GM21529 (cell line): ENCODE results near the gene KANK2.
"Not testable (repeated sequence)": the region's sequence is repeated elsewhere in the genome, so short reads cannot be mapped to it uniquely, and the experiment has no call there.

ENCODE experiments used
- ATAC-seq: cut with Tn5 transposase; IDR thresholded peaks from one replicate; pipeline ENCODE4 v1.9.1; 2021; ENCODE audit not compliant: unreplicated experiment

The KANK2 gene

DNA sequence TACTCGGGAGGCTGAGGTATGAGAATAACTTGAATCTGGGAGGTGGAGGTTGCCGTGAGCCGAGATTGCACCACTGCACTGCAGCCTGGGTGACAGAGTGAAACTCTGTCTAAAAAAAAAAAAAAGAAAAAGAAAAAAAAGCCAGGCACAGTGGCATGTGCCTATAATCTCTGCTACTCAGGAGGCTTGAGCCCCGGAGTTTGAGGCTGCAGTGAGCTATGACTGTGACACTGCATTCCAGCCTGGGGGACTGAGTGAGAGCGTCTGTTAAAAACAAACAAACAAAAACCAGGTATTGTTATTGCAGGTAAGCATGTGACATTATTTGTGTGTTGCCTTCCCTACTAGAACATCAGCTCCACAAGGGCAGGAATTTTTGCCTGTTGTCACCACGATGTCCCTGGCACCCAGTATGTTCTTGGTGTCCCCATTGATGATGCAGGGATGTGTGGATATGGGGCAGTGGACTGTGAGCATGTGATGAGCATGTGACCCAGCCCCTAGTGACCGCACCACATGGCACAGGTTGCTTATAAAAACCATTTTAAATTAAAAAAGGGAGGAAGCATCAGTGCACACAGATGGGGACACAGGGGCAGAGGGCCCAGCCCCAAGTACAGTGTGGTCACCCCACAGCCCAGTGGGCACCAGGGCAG, 1.6 kb upstream of the KANK2 start:
- ATAC-seq, result no peak

DNA sequence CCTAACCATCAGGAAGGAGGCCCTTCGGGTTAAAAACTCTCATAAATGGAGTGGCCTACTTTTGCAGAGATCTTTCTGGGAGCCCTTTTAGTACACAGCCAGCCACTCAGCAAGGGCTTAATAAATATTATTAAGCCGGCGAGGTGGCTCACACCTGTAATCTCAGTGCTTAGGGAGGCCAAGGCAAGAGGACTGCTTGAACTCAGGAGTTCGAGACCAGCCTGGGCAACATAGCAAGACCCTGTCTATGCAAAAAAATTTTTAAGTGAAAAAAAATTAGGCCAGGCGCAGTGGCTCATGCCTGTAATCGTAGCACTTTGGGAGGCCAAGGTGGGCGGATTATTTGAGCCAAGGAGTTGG, 810 bp upstream of the KANK2 start:
- no peak for ATAC-seq

GRCh38 chr19:11196406-11197287, 698 bp downstream of the KANK2 start:
- no peak for ATAC-seq

GRCh38 chr19:11195681-11196080, 1.7 kb downstream of the KANK2 start:
- no peak for ATAC-seq

DNA sequence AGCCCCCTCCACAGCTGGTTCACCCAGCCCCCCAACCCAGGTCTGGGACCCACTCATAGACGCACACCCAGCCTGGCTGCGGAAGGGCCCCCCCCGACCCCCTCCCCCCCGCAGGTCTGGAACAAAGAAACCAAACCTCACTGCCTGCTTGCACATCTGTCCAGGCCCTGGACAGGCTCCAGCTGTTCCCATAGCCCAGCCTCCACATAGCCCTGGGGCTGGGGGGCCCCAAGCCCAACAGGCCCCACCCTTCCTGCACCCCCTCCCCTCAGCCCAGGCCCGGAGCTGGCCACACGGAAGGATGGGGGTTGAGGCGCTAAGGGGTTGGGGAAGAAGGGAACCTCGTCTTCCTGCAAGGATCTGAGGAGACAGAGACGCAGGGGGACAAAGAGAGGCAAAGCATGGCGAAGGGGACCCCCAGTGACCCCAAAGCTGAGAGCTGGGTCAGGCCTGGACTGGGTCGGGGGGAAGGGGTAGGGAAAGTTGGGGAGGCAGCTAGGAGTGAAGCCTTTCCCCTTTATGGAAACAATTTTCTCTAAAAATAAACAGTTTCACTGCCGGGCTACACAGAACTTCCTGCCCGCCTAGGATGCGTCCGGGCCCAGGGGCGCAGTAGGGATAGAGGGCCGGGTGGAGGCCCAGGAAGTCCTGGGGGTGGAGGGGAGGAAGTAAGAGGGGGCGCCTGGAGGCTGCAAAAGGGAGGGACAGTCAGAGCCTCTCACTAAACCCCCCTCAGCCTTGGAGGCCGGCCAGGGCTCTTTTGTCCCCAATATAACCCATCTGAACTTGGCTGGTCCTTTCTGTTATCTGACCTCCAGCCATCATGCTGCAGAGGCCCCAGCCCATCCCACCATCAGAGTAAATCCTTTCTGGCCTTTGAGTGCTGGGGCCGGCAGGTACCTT, 2.4 kb downstream of the KANK2 start:
- no peak for ATAC-seq

- ATAC-seq, result no peak
Observed at GRCh38 chr19:11194173-11194572, 3.2 kb downstream of the KANK2 start.

DNA sequence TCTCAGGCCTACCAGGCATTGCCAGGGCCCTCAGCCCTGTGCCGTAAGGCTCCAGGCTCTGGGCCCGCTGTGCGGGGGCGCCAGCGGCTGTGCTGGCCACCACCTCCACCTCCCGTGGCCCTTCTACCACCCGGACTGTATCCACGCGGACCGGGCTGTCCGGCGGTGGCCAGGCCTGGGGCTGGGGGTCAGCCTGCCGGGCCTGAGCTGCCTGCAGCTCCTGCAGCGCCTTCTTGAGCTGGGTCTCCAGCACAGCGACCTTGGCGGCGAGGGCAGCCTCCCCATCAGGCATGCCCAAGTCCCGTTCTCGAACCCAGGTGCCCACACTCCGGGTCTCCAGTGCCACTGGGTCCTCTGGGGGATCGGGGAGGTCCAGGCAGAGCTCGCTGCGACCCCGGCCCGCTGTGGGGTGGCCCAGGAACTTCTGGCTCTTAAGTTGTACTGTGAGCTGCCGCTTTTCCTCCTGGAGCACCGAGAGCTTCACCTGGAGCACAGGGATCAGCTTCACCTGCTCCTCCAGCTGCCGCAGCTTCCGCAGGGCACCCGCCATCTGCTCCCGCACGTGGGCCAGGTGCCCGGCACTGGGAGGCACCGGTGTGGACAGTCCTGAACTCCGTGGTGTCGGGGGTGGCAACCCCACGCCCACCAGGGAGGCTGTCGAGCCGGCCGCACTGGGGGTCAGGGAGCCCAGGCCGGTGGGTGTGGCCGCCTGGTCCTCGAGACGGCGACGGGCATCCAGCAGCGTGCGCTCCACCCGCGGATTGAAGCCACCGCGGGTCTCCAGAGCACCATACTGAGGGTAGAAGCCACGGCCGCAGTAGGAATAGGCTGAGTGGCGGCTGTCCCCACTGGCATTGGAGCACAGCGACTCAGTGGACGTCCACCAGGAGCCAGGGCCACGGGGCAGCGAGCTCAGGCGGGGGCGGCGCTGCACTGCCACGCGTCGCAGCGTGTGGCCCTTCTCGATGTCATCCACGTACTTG, 4.1 kb downstream of the KANK2 start:
- ATAC-seq, result no peak

DNA sequence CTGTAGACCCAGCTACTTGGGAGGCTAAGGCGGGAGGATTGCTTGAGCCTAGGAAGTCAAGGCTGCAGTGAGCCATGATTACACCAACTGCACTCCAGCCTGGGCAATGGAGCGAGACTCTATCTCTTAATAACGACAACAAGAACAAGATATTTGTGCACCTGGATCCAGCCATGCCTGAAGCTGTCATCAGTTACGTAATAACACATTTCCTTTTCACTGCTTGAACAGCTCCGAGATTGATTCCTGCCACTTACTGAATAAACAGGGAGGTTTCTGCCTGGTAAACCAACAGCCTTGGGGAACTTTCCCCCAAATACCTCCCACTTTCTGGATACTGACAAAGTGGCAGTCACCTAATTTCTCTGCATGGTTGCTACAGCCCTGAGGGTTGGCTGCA, 5.4 kb downstream of the KANK2 start:
- no peak for ATAC-seq

- no peak for ATAC-seq
Observed at GRCh38 chr19:11191273-11191755, 6.0 kb downstream of the KANK2 start.

DNA sequence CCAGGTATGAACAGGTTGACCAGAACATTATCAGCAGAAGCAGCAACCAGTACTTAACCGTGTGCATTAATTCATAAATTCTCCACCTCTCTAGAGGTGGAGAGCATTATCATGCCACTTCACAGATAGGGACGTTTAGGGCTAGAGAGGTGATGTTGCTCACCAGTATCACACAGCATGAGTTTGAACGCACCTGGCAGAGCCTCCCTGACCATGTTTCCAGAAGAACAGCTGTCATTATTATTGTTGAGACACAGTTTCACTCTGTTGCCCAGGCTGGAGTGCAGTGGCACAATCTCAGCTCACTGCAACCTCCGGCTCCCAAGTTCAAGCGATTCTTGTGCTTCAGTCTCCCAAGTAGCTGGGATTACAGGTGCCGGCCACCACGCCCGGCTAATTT, 6.8 kb downstream of the KANK2 start:
- no peak for ATAC-seq

DNA sequence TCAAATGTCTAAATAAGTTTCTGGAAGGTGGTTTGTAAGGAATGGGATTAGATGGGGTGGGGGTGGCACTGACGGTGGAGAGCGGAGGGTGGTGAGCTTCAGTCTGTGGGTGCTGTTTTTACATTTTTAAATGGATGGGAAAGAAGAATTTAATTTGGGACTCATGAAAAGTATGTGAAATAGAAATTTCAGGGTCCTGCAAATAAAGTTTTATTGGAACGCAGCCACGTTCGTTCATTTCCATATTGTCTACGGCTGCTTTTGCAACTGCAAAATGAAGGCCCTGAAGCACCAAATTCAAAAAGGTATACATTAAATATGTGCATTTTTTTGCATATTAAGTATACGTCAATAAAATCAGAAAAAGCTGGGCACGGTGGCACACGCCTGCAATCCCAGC, 9.9 kb downstream of the KANK2 start:
- ATAC-seq, result no peak

DNA sequence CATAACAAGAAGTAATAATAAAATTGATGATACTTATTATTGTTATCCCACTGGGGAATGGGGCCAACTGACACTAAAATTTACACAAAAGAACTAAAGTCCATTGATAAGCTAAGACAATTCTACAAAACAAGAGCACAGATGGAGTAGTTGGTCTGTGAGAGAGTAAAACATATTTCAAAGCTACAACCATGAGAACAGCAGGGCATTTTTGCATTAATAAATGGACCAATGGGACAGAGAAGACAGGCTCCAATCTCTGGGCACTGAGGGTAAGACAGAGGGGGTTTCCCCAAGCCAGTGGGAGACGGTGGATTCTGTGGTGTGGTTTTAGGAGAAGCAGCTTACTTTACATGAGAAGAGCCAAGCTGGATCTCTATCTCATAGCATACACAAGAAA, 14.4 kb downstream of the KANK2 start:
- ATAC-seq, result no peak

- ATAC-seq, result no peak
Observed at GRCh38 chr19:11181488-11181887, 15.9 kb downstream of the KANK2 start.

DNA sequence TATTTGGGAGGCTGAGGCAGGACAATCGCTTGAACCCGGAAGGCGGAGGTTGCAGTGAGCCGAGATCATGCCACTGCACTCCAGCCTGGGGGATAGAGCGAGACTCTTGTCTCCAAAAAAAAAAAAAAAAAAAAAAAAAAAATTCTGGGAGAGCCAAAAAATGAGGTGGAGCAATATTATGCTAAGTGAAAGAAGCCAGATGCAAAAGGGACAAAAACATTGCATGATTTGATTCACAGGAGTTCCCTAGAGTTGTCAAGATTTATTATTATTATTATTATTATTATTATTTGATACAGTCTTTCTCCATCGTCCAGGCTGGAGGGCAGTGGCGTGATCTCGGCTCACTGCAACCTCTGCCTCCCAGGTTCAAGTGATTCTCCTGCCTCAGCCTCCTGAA, 16.4 kb downstream of the KANK2 start:
- ATAC-seq, result not testable (repeated sequence)

- ATAC-seq, result no peak
Observed at GRCh38 chr19:11180346-11180745, 17.0 kb downstream of the KANK2 start.

DNA sequence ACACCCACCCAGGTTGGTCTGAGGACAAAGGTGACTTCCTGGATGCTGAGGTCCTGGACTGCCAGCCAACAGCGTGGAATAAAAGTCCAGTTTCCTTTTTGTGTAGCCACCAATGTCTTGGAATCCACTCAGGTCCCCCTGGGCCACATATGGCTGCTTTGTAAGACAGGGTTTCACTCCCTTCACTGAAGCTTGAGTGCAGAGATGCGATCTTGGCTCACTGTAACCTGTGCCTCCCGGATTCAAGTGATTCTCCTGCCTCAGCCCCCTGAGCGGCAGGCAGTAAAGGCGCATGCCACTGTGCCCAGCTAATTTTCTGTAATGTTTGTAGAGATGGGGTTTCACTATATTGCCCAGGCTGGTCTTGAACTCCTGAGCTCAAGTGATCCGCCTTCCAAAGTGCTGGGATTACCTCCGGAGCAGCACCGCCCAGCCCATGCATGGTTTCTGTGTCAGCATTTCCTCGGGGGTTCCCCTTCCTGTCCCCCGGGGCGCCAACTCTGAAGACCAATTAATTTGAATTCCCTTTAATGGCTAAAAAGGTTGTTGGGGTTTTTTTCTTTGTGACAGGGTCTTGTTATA, 17.5 kb downstream of the KANK2 start:
- ATAC-seq, result peak; percentile 58

DNA sequence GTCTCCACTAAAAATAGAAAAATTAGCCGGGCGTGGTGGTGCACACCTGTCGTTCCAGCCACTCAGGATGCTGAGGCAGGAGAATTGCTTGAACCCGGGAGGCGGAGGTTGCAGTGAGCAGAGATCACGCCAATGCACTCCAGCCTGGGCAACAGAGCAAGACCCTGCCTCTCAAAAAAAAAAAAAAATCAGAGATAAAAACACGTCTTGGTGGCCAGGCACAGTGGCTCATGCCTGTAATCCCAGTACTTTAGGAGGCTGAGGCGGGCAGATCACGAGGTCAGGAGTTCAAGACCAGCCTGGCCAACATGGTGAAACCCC, 18.2 kb downstream of the KANK2 start:
- not testable (repeated sequence) for ATAC-seq

DNA sequence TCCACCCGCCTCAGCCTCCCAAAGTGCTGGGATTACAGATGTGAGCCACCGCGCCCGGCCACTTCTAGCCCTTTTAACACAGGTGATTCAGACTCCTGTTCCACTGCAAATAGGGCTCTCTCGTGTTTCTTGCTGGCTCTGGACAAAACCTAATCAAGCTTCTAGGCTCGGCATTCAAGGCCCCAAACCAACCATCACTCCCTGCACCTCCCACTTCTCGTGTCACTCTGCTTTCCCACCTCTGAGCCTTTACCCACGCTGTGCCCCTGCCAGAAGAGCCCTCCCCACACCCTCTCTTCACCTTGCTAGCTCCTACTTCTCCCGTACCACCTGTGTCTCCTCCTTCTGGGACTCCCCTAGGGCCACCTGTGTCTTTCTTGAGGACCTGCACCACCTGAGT, 19.8 kb downstream of the KANK2 start:
- no peak for ATAC-seq

DNA sequence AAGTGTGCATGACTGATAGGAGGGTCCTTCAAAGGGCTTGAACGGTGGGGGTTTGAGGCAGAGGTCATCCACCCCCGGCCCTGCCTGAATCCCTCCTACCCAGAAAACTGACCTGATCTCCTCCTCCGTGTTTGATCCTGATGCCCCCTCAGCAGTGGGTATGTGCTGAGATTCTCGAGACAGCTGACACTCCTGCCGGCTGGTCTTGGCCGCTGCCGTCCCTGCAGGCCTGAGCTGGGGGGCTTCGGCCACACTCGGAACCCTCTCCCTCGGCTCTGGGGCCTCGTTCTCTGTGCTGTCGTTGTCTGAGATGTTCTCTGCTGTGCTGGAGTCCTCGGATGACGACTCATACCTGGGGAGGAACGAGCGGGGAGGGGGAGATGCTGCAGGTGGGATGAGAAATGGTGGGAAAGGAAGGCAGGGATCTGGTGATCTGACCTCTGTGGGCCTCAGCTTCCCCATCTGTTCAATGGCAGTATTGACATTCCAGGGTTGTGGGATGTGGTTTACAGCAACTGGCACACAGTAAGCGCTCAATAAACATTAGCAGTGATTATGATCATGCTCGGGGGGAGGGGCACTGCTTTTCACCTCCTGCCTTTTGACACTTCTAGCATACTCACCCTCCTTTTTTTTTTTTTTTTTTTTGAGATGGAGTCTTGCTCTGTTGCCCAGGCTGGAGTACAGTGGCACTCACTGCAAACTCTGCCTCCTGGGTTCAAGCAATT, 20.7 kb downstream of the KANK2 start:
- ATAC-seq, result no peak
